ENCODE measurements around the gene KYAT1.
"Not testable (repeated sequence)": the region's sequence is repeated elsewhere in the genome, so short reads cannot be mapped to it uniquely, and the experiment has no call there.

Gene KYAT1

GRCh38 chr9:128818099-128818838 is 63.5 kb downstream of the KYAT1 start, which contains the start of gene ENDOG:
Gene ENDOG (plus strand): TSS chr9:128818500. CDS start chr9:128818685, 185 bp downstream.
- DNase-seq (ENCODE audit: low spot score): peak; percentile 99

DNA sequence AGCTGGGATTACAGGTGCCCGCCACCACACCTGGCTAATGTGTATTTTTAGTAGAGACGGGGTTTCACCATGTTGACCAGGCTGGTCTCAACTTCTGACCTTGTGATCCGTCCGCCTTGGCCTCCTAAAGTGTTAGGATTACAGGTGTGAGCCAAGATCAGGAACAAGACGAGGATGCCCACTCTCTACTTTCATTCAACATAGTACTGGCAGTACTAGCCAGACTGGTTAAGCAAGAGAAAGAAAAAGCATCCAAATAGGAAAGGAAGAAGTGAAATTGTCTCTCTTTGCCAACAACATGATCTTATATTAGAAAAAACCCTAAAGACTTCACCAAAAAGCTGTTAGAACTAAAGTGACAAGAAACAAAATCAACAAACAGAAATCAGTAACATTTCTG is 70.9 kb downstream of the KYAT1 start:
- DNase-seq (ENCODE audit: low spot score): no peak

- DNase-seq (ENCODE audit: low spot score): no peak
Observed at GRCh38 chr9:128809831-128810230, 71.9 kb downstream of the KYAT1 start.

DNA sequence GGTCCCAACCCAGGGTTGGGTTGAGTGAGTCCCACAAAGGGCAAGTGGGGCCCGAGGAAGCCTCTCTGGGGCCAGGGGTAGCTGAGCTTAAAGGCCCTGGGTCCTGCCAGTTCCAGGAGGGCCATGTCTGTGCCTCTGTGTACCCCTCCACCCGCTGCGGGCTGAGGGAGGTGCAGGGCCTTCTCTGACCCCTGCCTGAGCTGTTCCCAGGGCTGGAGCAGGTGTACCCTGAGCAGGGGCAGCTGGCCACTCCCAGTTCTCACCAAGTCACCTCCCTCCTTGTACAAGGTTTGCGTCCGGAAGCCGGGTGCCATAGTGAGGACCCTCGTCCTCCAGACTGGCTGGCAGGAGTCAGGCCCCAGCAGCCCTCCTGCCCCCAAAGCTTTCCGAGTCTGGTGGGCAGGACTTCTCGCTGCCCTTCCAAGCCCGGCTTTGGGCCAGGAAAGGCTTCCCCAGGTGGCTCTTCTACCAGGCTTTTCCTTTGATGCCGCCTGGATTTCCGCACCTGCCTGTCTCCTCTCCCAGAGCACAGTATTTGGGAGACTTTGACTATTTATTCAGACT is 72.6 kb downstream of the KYAT1 start:
- DNase-seq (ENCODE audit: low spot score): no peak

GRCh38 chr9:128808543-128808942 is 73.2 kb downstream of the KYAT1 start:
- no peak for DNase-seq (ENCODE audit: low spot score)

DNA sequence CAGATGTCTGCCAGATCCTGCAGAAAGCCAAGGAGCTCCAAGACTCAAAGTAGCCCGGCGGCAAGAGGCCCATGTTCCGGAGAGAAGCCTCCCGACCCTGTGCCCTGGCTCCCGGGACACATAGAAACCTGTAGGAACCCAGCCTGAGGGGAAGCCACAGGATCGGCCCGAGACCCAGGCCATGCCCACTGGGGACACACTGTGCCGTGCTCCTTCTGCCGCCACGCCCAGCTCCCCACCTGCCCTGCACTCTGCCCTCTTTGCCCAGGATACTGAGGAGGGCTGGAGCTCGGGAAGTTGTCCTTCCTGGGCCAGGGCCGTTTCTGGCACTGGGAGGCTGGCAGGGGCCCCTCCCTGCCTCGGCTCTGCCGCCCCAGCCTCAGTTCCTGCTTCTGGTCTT is 73.9 kb downstream of the KYAT1 start:
- no peak for DNase-seq (ENCODE audit: low spot score)

DNA sequence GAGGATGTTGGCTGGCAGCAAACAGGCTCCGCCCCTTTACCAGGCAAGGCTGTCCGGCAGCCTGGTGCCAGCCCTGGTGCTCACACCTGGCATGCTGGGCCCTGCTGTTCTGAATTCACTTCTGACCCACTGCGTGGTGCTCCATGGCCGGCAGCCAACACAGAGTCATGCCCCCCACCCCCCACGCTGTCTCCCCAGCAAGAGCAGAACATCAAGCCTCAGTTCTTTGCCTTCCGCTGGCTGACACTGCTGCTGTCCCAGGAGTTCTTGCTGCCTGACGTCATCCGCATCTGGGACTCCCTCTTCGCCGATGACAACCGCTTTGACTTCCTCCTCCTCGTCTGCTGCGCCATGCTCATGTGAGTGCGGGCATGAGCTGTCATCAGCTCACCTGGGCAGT is 76.1 kb downstream of the KYAT1 start:
- DNase-seq (ENCODE audit: low spot score): no peak

- DNase-seq (ENCODE audit: low spot score): no peak
Observed at GRCh38 chr9:128802482-128802881, 79.3 kb downstream of the KYAT1 start.

DNA sequence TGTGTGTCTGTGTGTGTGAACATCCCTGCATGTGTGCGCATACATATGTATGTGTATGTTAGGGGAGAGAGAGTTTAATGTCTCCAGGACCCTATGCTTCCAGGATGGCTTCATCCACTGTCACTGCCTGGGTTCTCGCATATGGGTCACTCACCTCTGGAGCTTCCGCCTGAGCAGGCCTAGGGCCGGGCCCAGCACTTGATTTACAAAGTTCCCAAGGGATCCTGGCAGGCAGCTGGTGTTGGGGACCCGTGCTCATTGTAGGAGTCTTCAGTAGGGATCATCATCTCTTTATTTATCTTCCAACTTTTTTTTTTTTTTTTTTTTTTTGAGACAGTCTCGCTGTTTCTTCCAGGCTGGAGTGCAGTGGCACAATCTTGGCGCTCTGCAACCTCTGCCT is 81.7 kb downstream of the KYAT1 start:
- DNase-seq (ENCODE audit: low spot score): no peak

GRCh38 chr9:128798896-128799295 is 82.9 kb downstream of the KYAT1 start:
- DNase-seq (ENCODE audit: low spot score): no peak

- DNase-seq (ENCODE audit: low spot score): not testable (repeated sequence)
Observed at GRCh38 chr9:128794961-128795360, 86.8 kb downstream of the KYAT1 start.

- no peak for DNase-seq (ENCODE audit: low spot score)
Observed at GRCh38 chr9:128792978-128793686, 88.6 kb downstream of the KYAT1 start.

GRCh38 chr9:128792134-128792533 is 89.6 kb downstream of the KYAT1 start:
- no peak for DNase-seq (ENCODE audit: low spot score)

GRCh38 chr9:128790536-128790935 is 91.2 kb downstream of the KYAT1 start:
- no peak for DNase-seq (ENCODE audit: low spot score)

DNA sequence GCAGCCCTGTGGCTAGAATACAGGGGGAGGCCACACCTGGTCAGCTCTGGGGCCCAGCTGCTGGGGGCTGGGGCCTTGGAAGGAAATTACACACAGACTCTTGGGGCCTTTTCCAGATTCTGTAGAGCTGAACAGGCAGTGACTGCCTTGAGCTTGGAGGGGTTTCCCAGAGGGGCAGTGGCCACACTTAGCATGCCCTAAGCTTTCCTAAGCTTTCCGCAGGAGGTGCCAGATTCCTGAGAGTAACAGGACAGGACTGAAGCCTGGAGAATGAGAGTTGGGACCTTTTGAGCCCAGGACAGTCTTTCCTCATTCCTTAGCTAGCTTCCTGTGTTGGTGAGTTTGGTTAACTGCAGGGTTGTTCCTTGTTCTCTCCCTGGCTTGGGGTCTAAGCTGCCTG is 93.3 kb downstream of the KYAT1 start:
- DNase-seq (ENCODE audit: low spot score): no peak

GRCh38 chr9:128787659-128788058 is 94.1 kb downstream of the KYAT1 start:
- DNase-seq (ENCODE audit: low spot score): no peak

- DNase-seq (ENCODE audit: low spot score): peak; percentile 97
Observed at GRCh38 chr9:128786681-128787601, 94.8 kb downstream of the KYAT1 start, which contains the start of gene TBC1D13. Gene TBC1D13 (plus strand): TSS chr9:128787253. CDS start chr9:128787354, 101 bp downstream.

DNA sequence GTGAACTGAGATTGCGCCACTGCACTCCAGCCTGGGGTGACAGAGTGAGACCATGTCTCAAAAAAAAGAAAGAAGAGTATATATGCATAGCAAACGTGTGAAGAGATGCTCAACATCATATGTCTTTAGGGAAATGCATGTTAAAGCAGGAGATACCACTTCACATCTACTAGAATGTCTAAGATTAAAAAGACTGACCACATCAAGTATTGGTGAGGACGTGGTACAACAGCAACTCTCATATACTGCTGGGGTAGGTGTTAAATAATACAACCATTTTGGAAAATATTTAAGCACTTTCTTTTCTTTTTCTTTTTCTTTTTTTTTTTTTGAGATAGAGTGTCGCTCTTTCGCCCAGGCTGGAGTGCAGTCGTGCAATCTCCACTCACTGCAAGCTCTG is 96.3 kb downstream of the KYAT1 start:
- no peak for DNase-seq (ENCODE audit: low spot score)

All from HuH-7 (cell line).